ENCODE measurements around the gene NPPB.

GRCh38 chr1:11837767-11838348 is 20.9 kb downstream of the NPPB start:
- TF ChIP-seq CTCF (conservative IDR thresholded peaks at IDR 0.05; ENCODE audit: low read length) (no peak), EZH2phosphoT487 (IDR thresholded peaks at IDR 0.05; ENCODE audit: borderline replicate concordance) (no peak)
